ENCODE data around the gene MYH7.
"Not testable (repeated sequence)": the region's sequence is repeated elsewhere in the genome, so short reads cannot be mapped to it uniquely, and the experiment has no call there.

Gene MYH7

GRCh38 chr14:23430016-23430722 is 5.3 kb downstream of the MYH7 start:
- no peak for DNase-seq

- no peak for DNase-seq
Observed at GRCh38 chr14:23428686-23429495, 6.6 kb downstream of the MYH7 start.

- not testable (repeated sequence) for DNase-seq
Observed at GRCh38 chr14:23425798-23426197, 9.7 kb downstream of the MYH7 start.

GRCh38 chr14:23425169-23425568 is 10.3 kb downstream of the MYH7 start:
- DNase-seq: no peak

GRCh38 chr14:23423657-23424056 is 11.8 kb downstream of the MYH7 start:
- no peak for DNase-seq

GRCh38 chr14:23421594-23421993 is 13.9 kb downstream of the MYH7 start:
- no peak for DNase-seq

GRCh38 chr14:23419646-23420045 is 15.8 kb downstream of the MYH7 start:
- DNase-seq: not testable (repeated sequence)

- no peak for DNase-seq
Observed at GRCh38 chr14:23418021-23418420, 17.4 kb downstream of the MYH7 start.

GRCh38 chr14:23417269-23417668 is 18.2 kb downstream of the MYH7 start:
- not testable (repeated sequence) for DNase-seq

GRCh38 chr14:23416801-23417200 is 18.7 kb downstream of the MYH7 start:
- DNase-seq: no peak

- DNase-seq: no peak
Observed at GRCh38 chr14:23415821-23416778, 19.4 kb downstream of the MYH7 start.

GRCh38 chr14:23414906-23415820 is 20.3 kb downstream of the MYH7 start:
- DNase-seq: no peak

- DNase-seq: no peak
Observed at GRCh38 chr14:23414254-23414653, 21.2 kb downstream of the MYH7 start.

GRCh38 chr14:23413681-23414080 is 21.8 kb downstream of the MYH7 start:
- no peak for DNase-seq

- no peak for DNase-seq
Observed at GRCh38 chr14:23411563-23412525, 23.6 kb downstream of the MYH7 start.

- DNase-seq: no peak
Observed at GRCh38 chr14:23409966-23410635, 25.4 kb downstream of the MYH7 start.

GRCh38 chr14:23409475-23409874 is 26.0 kb downstream of the MYH7 start:
- no peak for DNase-seq

GRCh38 chr14:23408307-23408630 is 27.2 kb downstream of the MYH7 start:
- DNase-seq: no peak

GRCh38 chr14:23407516-23408306 is 27.7 kb downstream of the MYH7 start, which contains the start of gene MYH6:
Gene MYH6 (minus strand): TSS chr14:23408273. CDS start chr14:23407223, 1,050 bp downstream.
- DNase-seq: no peak

Data from DMS 273 treated with DMSO at 0.1 percent for 48 hours (cell line).